GM19438 (cell line): ENCODE results near the gene RAB20.
"Not testable (repeated sequence)": the region's sequence is repeated elsewhere in the genome, so short reads cannot be mapped to it uniquely, and the experiment has no call there.

Source experiments
- ATAC-seq: cut with Tn5 transposase; IDR thresholded peaks from one replicate; pipeline ENCODE4 v1.9.1; 2021; ENCODE audit warnings: low read depth; ENCODE audit not compliant: unreplicated experiment

Gene RAB20

GRCh38 chr13:110576070-110576394, 14.5 kb upstream of the RAB20 start:
- ATAC-seq: peak; percentile 8

- ATAC-seq: peak; percentile 84
Measured at GRCh38 chr13:110575322-110576069, 14.0 kb upstream of the RAB20 start.

- no peak for ATAC-seq
Measured at GRCh38 chr13:110574161-110574560, 12.6 kb upstream of the RAB20 start.

GRCh38 chr13:110572778-110573118, 11.2 kb upstream of the RAB20 start:
- no peak for ATAC-seq

- no peak for ATAC-seq
Measured at GRCh38 chr13:110571896-110572777, 10.6 kb upstream of the RAB20 start.

GRCh38 chr13:110570886-110571285, 9.4 kb upstream of the RAB20 start:
- no peak for ATAC-seq

- ATAC-seq: not testable (repeated sequence)
Measured at GRCh38 chr13:110569962-110570361, 8.4 kb upstream of the RAB20 start.

GRCh38 chr13:110568612-110569011, 7.1 kb upstream of the RAB20 start:
- no peak for ATAC-seq

- no peak for ATAC-seq
Measured at GRCh38 chr13:110566171-110566570, 4.6 kb upstream of the RAB20 start.

GRCh38 chr13:110565296-110565695, 3.8 kb upstream of the RAB20 start:
- no peak for ATAC-seq

- no peak for ATAC-seq
Measured at GRCh38 chr13:110564472-110564985, 3.0 kb upstream of the RAB20 start.

- no peak for ATAC-seq
Measured at GRCh38 chr13:110563463-110563774, 1.9 kb upstream of the RAB20 start.

GRCh38 chr13:110562696-110563462, 1.4 kb upstream of the RAB20 start:
- ATAC-seq: no peak

- ATAC-seq: no peak
Measured at GRCh38 chr13:110562036-110562597, 595 bp upstream of the RAB20 start.

- no peak for ATAC-seq
Measured at GRCh38 chr13:110560601-110561343, 750 bp downstream of the RAB20 start.

GRCh38 chr13:110559986-110560385, 1.5 kb downstream of the RAB20 start:
- ATAC-seq: no peak

- no peak for ATAC-seq
Measured at GRCh38 chr13:110559429-110559943, 2.0 kb downstream of the RAB20 start.

GRCh38 chr13:110557610-110558305, 3.8 kb downstream of the RAB20 start:
- no peak for ATAC-seq

GRCh38 chr13:110557082-110557481, 4.4 kb downstream of the RAB20 start:
- no peak for ATAC-seq
